HG02884 (cell line): Measurements from ENCODE around the gene CKAP2L.
A peak's percentile ranks its signal among the peaks of the same experiment; 100 is the strongest.
"Not testable (repeated sequence)": the region's sequence is repeated elsewhere in the genome, so short reads cannot be mapped to it uniquely, and the experiment has no call there.

Source experiments
- ATAC-seq: cut with Tn5 transposase; IDR thresholded peaks from one replicate; pipeline ENCODE4 v1.9.1; 2021; ENCODE audit warnings: mild to moderate bottlenecking, moderate library complexity; ENCODE audit not compliant: unreplicated experiment

CKAP2L gene

DNA sequence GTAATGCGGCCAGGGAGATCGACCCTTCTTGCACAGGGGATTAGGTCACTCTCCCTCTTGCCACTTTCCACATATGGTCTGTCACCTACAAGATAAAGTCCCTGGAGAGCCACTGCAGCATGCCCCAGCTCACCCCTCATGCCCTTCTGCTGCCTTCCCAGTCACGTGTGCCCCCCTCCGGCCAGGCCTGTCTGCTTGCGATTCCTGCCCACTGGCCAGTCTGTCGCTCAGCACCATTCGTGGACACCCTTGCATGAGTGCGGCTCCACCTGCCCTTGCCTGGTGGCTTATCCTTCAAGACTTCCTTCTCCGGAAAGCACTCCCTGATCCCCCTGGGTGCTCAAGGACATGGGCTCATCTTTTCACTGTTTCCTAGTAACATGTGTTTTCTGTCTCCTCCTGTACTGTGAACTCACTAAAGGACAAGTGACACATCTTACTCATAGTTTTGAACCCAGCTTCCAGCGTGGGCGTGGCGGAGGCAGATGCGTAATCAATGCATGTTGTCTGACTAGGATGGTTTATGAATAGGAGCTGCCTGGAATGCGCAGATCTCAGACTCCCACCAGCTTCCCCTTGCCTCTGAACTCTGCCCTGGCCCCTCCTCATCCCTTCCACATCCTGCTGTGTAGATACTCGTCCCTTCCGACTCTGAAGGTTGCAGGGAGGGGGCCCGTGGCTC, 51.4 kb downstream of the CKAP2L start:
- ATAC-seq = no peak

- no peak for ATAC-seq
Observed at GRCh38 chr2:112712465-112712864, 51.9 kb downstream of the CKAP2L start.

DNA sequence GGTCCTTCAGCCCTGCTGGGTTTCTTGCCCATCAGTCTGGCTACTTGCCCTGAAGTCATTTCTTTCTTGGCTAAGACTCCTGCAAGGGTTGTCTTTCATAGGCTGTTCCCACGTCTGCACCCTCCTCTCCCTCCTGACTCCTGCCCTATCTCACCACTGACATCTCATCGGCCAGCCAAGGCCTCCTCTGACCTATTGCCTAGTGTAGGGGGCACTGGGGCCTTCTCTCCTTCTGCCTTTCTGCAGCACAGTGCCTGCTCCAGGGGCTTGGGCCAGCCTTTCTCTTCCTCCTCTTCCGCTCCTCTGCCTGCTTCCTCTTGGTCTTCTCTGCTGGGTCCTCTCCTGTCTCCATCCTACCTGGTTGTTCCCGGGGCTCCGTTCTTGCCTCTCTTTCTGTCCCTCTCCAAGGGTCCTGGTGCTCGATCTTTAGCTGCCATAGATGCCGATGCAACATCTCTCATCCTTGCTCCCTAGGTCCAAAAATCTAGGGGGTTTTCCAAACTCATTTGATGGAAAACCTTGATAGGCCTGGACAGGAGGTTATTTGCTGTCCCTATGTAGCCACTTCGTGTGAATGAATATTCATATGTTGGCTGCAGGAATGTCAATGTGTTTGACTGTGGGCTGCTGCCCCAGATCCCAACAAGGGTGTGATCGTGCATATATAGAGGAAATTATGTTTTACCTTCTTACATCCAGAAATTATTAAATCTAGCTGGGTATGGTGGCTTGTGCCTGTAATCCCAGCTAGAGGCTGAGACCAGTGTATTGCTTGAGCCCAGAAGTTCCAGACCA, 53.3 kb downstream of the CKAP2L start:
- ATAC-seq = no peak

GRCh38 chr2:112709703-112710102, 54.7 kb downstream of the CKAP2L start:
- ATAC-seq = no peak

DNA sequence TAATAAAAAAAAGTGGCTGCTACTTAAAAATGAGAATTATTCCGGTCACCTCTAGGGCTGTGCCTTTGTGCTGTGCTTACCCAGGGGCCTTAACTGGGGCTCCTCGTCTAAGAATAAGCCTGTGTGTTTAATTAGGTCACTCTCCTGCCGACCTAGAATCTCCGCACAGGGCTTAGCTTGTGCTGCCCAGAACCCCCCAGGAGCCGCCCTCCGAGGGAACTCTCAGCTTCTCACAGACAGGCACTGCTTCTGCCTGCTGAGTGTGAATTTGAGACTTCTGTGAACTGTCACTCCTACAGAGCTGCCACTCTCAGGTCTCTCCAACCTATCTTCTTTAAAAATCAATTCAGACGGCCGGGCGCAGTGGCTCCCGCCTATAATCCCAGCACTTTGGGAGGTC, 55.4 kb downstream of the CKAP2L start:
- ATAC-seq = no peak

GRCh38 chr2:112706947-112707346, 57.5 kb downstream of the CKAP2L start:
- ATAC-seq = not testable (repeated sequence)

DNA sequence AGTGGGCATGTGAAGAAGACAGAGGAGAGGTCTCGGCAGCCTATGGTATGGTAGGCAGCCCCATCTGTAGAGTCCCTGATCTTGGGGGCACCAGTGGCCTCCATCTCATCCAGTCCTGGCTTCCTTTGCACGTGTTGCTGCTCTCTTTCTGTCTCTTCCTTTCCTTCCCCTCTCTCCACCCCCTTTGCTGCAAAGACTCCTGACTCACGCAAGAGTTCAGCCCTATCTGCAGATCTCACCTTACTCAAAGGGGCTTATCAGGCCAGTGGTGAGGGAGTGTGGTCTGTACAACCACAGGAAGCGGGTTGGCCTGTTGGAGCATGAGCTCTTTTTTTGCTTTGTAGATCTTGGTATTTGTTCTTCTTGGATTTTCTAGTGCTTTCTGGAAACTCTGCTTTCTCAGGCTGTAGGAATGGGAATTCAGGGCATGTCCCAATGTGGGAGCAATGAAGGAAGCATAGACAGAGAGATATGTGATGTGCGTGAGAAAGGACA, 58.2 kb downstream of the CKAP2L start:
- no peak for ATAC-seq

- no peak for ATAC-seq
Observed at GRCh38 chr2:112705575-112705974, 58.8 kb downstream of the CKAP2L start.

GRCh38 chr2:112703684-112704083, 60.7 kb downstream of the CKAP2L start:
- ATAC-seq = no peak

GRCh38 chr2:112701052-112701451, 63.4 kb downstream of the CKAP2L start:
- ATAC-seq = no peak

DNA sequence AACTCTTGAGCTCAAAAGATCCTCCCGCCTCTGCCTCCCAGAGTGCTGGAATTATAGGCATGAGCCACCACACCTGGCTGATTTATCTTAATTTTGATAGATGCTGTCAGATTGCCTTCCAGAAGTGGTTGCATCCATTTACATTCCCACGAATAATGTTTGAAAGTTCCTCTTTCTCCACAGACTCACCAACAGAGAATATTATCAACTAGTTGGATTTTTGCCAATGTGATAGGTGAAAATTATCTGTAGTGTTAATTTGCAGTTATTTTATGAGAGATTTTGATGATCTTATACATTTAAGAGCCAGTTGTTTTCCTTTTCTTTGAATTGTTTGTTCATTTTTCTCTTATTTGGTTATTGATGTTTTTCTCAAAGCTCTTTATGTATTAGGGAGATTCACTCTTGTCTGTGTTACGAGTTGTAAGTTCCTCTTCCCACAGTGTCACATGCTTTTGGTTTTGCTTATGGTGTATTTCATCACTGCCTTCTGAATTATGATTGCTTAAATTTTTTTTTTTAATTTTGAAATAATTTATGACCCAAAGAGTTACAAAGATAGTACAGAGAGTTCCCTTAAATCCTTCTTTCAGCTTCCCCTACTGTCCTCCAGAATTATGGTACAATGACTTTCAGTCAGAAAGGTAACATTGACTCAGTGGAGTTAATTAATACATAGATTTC, 64.3 kb downstream of the CKAP2L start:
- no peak for ATAC-seq

DNA sequence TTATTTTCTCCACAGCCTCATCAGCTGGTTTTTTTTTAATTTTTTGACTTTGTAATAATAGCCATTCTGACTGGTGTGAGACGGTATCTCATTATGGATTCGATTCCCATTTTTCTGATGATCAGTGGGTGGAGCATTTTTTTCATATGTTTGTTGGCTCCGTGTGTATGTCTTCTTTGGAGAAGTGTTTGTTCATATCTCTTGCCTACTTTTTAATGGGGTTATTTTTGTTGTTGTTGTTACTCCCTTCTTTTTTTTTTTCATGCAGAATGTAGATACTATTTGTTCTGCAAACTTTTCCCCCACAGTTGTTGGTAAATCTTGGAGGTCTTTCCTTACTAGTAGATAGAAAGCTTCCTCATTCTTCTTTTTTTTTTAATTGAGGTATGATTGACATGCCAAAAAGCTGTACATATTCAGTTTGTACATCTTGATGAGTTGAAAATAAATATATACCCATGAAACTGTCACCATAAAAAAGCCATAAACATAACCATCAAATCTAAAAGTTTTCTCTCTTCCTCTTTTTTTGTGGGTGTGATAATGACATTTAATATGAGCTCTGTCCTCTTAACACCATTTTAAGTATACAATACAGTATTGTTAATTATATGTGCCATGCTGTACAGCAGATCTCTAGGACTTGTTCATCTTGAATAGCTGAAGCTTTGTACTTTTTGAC, 65.4 kb downstream of the CKAP2L start:
- no peak for ATAC-seq

- ATAC-seq = no peak
Observed at GRCh38 chr2:112694182-112694581, 70.2 kb downstream of the CKAP2L start.

DNA sequence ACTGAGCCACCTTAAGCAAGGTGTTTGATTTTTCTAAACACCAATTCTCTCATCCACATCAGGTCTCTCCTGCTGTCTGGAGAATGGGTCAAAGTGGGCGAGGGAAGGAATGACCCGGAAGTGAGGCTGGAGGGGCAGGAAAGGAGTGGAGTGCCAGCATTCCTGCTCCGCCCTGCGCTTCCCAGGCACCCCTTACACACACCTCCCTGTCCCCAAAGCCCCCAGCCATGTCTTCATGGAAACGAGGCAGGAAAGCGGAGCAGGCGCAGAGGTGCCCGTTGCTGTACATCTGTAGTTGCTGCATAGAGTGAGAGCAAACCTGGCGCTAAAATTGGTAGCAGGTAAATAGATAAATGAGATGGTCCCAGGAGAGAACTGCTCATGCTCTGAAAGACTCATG, 70.8 kb downstream of the CKAP2L start:
- ATAC-seq = no peak

- ATAC-seq = no peak
Observed at GRCh38 chr2:112692918-112693317, 71.5 kb downstream of the CKAP2L start.

DNA sequence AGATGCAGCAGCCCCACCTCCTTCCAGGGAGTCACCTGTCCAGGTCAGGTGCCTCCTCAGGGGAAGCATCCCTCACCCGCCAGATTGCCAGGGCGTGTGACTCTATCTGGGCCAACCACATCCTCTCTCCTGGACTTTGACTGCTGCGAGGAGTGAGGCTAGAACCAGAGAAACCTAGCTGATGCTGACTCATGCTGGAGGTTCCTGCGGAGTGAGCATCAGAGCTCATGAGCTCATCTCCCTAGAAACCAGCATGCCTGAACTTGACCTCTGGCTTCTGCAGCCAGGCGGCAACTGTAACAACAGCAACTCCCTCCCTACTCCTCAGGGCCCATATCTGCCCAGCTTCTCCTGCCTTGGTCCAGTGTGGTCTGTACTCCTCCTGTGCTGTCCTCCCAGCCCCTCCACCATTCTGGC, 71.9 kb downstream of the CKAP2L start:
- peak; percentile 72 for ATAC-seq

DNA sequence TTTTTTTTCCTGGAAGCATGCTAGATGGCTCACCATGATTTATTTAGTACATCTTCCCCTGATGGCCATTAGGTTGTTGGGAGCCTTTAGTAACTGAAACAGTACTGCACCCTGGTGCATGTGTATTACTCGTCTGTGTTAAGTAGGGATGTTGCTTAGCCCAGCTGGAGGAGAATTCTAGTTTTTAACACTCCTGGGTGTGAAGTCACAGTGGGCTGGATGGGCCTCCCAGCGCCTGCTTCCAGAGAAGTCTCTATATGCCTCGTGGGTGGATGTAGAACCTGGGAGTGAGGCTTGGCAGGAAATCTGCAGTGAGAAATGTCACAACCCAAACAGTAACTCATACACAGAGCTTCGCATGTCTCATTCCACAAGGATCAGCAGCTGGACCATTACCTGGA, 72.5 kb downstream of the CKAP2L start:
- ATAC-seq = no peak

DNA sequence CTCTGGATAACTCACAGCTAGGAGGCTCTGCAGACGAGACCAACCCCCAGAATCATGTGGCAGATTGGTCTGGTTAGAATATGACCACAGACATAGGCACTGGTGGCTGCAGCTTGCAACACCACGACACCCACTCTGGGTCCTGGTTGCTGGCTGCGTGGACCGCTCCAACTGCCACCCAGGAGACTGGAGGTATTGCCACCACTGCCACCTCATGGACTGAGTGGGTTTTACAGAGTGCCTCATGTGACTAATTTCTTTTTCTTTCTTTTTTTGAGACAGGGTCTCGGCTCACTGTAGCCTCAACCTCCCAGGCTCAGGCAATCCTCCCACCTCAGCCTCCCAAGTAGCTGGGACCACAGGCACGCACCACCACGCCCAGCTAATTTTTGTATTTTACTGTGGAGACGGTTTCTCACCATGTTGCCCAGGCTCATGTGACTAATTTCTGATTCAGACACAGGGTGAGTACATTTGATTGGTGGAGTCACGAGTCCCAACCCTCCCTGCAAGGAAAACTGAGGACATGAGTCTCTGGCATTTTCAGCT, 73.5 kb downstream of the CKAP2L start:
- no peak for ATAC-seq

GRCh38 chr2:112688086-112688880, 76.1 kb downstream of the CKAP2L start:
- ATAC-seq = no peak

DNA sequence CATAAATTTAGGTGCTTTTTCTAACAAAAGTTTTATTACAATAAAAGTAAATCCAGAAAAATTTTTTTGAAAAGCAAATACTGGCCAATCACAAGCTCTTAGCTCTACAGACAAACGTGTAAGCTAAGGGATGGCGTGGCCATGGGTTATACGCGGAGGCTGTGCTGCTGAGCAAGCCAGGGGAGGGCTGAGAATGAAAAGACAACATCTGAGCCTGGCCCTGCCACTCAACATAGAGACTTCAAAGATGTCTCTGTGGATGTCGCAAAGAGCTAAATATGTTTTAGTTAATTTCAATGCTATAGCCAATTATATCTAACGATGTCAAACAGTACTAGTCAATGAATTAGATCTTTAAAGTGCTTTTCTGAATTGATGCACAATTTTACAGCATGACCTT, 76.9 kb downstream of the CKAP2L start:
- no peak for ATAC-seq
